Thyroid gland (tissue), 4 donors: ENCODE data around the gene FSTL4. TPM values are rescaled to one million over a fixed set of nuclear protein-coding genes. Genes with fewer than 3 reads are reported as not detected.
"Not testable (repeated sequence)": the region's sequence is repeated elsewhere in the genome, so short reads cannot be mapped to it uniquely, and the experiment has no call there.

ENCODE experiments used
- DNase-seq, 2 donors: peaks; one replicate each; pipeline ENCODE4 v3.0.0-alpha.2; 2019
- H3K27ac ChIP-seq, 3 donors: fragments of 200-600 bp; sonication (generic); 1 replicate in 2 of 3; 2 replicates in 1 of 3; pipeline ENCODE4 v1.5.1; 2016 to 2019; ENCODE audit warnings: mild to moderate bottlenecking in 1 of 3, moderate library complexity in 1 of 3
- H3K27me3 ChIP-seq: fragments of 200-600 bp; sonication (generic); one replicate; pipeline ENCODE4 v1.5.1; 2019
- H3K36me3 ChIP-seq, 2 donors: fragments of 200-600 bp; sonication (generic); one replicate each; pipeline ENCODE4 v1.5.1; 2016 to 2019
- H3K4me1 ChIP-seq, 2 donors: fragments of 200-600 bp; sonication (generic); one replicate each; pipeline ENCODE4 v1.5.1; 2017 to 2019
- H3K4me3 ChIP-seq, 3 donors: fragments of 200-600 bp; sonication (generic); replicated peaks in 1 of 3; 1 replicate in 2 of 3; 2 replicates in 1 of 3; pipeline ENCODE4 v1.5.1; 2016; ENCODE audit warnings: mild to moderate bottlenecking in 1 of 3
- H3K9me3 ChIP-seq: fragments of 200-600 bp; sonication (generic); one replicate; pipeline ENCODE4 v1.5.1; 2017
- POLR2A ChIP-seq, 2 donors: fragments of 450-650 bp; IDR thresholded peaks; one replicate each; pipeline ENCODE4 v1.6.1; 2017; ENCODE audit warnings: antibody characterized with exemption in 2 of 2, mild to moderate bottlenecking in 2 of 2, moderate library complexity in 1 of 2
- WGBS, 2 donors: methylation state at CpG; one replicate each; pipeline ENCODE4 v1.1.5; 2017; 5-methylcytosine and 5-hydroxymethylcytosine counted together
- intact Hi-C: fragments of 100-400 bp; cut with DNase I; formaldehyde crosslinking; loops from one replicate; pipeline ENCODE4 v1.15.1; 2023
- total RNA-seq, 4 donors: library from RNA; depleted of rRNA; stranded (reverse); fragments of >200 nt; gene quantifications; one replicate each; pipeline ENCODE4 v1.2.3, GENCODE V29; 2016
- TF ChIP-seq, protein P1 (sequence below), 6 experiments: fragments of 200-600 bp in 3 of 6; fragments of 450-650 bp in 3 of 6; sonication (generic) in 3 of 6; IDR thresholded peaks; one replicate each; pipeline ENCODE4 v1.5.1; 2016 to 2019; ENCODE audit warnings: antibody characterized with exemption in 6 of 6, mild to moderate bottlenecking in 2 of 6, inconsistent platforms in 1 of 6, moderate library complexity in 1 of 6

FSTL4 gene
- total RNA-seq, 4 donors from 2014 or later = 0.10 to 0.13 TPM; not detected in 2

DNA sequence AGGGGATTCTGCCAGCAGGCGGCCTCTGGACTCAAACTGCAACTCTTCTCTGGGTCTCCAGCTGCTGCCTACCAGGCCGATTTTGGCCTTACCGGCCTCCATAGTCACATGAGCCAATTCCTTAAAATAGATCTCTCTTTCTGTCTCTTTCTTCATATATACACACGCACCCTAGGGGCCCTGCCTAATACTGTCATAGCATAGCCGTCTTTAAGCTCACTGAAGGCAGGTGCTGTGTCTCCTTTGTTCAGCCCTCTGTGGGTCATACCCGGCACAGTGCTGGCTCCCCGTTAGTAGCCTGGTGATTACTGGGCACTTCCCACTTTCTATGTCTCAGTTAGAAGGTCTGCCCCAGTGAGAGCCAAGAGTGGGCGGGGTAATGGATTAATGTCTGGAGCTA, 419.6 kb downstream of the FSTL4 start:
- no peak overlapping the region for H3K4me3 ChIP-seq
- intact Hi-C loops = no loop called here

DNA sequence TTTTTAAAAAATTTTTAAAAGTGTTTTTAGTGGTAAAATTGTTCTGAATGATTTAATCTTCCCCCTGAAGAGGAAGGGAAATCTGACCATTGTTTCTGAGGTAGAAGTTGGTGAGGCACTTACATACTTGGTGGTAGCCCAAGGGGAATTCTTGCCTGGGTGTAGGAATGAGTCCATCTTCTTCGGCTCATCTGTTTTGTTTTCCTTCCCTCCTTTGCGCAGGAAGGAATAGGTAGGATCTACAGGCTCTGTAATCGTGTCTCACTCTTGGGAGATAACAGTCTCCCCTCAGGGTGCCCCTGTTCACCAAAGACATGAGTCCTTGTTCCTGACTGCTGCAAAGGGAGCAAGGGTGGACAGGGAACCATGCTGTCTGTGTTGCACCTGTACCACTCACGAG, 422.5 kb downstream of the FSTL4 start:
- Histone ChIP-seq H3K4me1 (no peaks in the 10 kb centered on the region), H3K27ac (no peak overlapping the region), H3K9me3 (no peaks in the 10 kb centered on the region), H3K27me3 (no peaks in the 10 kb centered on the region), H3K4me3 (no peak overlapping the region), H3K36me3 (no peaks in the 10 kb centered on the region)
- no peak for TF ChIP-seq POLR2A (IDR thresholded peaks at IDR 0.05)
- TF ChIP-seq, protein P1, sequence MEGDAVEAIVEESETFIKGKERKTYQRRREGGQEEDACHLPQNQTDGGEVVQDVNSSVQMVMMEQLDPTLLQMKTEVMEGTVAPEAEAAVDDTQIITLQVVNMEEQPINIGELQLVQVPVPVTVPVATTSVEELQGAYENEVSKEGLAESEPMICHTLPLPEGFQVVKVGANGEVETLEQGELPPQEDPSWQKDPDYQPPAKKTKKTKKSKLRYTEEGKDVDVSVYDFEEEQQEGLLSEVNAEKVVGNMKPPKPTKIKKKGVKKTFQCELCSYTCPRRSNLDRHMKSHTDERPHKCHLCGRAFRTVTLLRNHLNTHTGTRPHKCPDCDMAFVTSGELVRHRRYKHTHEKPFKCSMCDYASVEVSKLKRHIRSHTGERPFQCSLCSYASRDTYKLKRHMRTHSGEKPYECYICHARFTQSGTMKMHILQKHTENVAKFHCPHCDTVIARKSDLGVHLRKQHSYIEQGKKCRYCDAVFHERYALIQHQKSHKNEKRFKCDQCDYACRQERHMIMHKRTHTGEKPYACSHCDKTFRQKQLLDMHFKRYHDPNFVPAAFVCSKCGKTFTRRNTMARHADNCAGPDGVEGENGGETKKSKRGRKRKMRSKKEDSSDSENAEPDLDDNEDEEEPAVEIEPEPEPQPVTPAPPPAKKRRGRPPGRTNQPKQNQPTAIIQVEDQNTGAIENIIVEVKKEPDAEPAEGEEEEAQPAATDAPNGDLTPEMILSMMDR (IDR thresholded peaks at IDR 0.05) = no peak
- DNase-seq = no peak
- WGBS, 2 donors = 90 to 93% methylated on average over 4 of the region's 4 CpGs
- intact Hi-C loops = no loop called here

More for the DNA sequence above, 419.6 kb downstream of the FSTL4 start:
- no peak for TF ChIP-seq POLR2A (IDR thresholded peaks at IDR 0.05)
- TF ChIP-seq, protein P1 (IDR thresholded peaks at IDR 0.05) = no peak
- Histone ChIP-seq H3K27me3 (no peaks in the 10 kb centered on the region), H3K4me1 (peaks cover 0 to 8% of the 10 kb centered on the region in 2 donors), H3K9me3 (no peaks in the 10 kb centered on the region), H3K27ac (no peak overlapping the region), H3K36me3 (no peaks in the 10 kb centered on the region)
- DNase-seq = no peak
- 86% methylated on average over 8 of the region's 8 CpGs for WGBS, 2 donors

DNA sequence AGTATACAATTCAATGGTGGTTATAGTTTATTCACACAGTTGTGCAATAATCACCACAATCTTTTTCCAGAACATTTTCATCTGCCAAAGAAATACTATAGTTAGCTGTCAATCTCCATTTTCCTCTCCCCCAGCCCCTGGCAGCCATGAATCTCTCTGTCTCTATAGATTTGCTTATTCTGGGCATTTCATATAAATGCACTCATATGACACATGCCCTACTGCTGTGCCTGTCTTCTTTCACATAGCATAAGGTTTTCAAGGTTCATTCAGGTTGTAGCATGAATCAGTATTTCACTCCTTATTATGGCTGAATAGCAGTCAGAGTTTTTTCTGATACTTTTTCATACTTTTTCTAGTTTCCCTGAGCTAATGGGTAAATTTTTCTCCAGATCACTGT, 432.9 kb downstream of the FSTL4 start:
- DNase-seq = no peak
- H3K36me3 ChIP-seq = no peaks in the 10 kb centered on the region
- intact Hi-C loops = no loop called here
- no peaks in the 10 kb centered on the region for H3K9me3 ChIP-seq
- H3K27ac ChIP-seq = no peak overlapping the region
- H3K4me3 ChIP-seq = no peak overlapping the region
- no peaks in the 10 kb centered on the region for H3K4me1 ChIP-seq
- TF ChIP-seq, protein P1 (IDR thresholded peaks at IDR 0.05) = no peak
- no peak for TF ChIP-seq POLR2A (IDR thresholded peaks at IDR 0.05)
- no peaks in the 10 kb centered on the region for H3K27me3 ChIP-seq

DNA sequence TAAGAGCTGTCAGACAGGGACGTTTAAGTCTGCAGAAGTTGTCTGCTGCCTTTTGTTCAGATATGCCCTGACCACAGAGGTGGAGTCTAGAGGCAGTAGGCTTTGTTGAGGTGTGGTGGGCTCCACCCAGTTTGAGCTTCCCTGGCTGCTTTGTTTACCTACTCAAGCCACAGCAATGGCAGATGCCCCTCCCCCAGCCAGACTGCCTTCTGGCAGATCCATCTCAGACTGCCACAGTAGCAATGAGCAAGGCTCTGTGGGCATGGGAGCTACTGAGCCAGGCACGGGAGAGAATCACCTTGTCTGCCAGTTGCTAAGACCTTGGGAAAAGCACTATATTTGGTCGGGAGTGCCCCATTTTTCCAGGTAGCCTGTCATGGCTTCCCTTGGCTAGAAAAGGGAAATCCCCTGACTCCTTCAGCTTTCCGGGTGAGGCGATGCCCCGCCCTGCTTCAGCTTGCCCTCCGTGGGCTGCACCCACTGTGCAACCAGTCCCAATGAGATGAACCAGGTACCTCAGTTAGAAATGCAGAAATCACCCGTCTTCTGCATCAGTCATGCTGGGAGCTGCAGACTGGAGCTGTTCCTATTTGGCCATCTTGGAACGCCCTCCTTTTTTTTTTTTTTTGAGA, 441.5 kb downstream of the FSTL4 start:
- H3K4me3 ChIP-seq, H3K27me3 ChIP-seq, DNase-seq, intact Hi-C loops, H3K9me3 ChIP-seq, H3K36me3 ChIP-seq, H3K4me1 ChIP-seq, H3K27ac ChIP-seq: not testable (repeated sequence)
- WGBS, 2 donors = 79 to 88% methylated on average over 7 to 9 of the region's 9 CpGs

DNA sequence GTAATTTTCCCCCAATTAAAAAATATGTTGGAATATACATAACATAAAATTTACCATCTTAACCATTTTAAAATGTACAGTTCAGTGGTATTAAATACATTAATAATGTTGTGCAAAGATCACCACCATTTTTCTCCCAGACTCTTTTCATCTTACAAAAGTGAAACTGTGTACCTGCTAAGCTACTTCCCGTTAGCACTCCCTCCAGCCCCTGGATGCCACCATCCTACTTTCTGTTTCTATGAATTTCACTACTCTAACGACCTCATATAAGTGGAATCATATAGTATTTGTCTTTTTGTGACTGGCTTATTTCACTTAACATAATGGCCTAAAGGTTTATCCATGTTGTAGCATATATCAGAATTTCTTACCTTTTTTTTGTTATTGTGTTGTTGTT, 447.6 kb downstream of the FSTL4 start:
- Histone ChIP-seq H3K27me3 (no peaks in the 10 kb centered on the region), H3K9me3 (no peaks in the 10 kb centered on the region), H3K36me3 (no peaks in the 10 kb centered on the region), H3K4me1 (no peaks in the 10 kb centered on the region), H3K4me3 (no peak overlapping the region), H3K27ac (no peak overlapping the region)
- WGBS, 2 donors = 68 to 73% methylated on average over 2 of the region's 2 CpGs
- intact Hi-C loops = no loop called here
- no peak for DNase-seq
- TF ChIP-seq POLR2A (IDR thresholded peaks at IDR 0.05) = no peak
- TF ChIP-seq, protein P1 (IDR thresholded peaks at IDR 0.05) = no peak
